ENCODE data around the gene ADGRL1. TPM values are rescaled to one million over a fixed set of nuclear protein-coding genes. Genes with fewer than 3 reads are reported as not detected.
A peak's percentile ranks its signal among the peaks of the same experiment; 100 is the strongest.

The ADGRL1 gene
- total and polyA plus RNA-seq, 9 of the 15 experiments (the other 6 are each of a cell fraction or from before 2014, with no cell fraction given) = 0.14 to 37.0 (median 8.6) TPM

GRCh38 chr19:14249012-14249754 lies 43.2 kb upstream of the ADGRL1 start (continued):
- TF ChIP-seq ZNF740 (CRISPR knock-in tag; IDR thresholded peaks at IDR 0.05) (peak; percentile 83), ZNF740 (tag; IDR thresholded peaks at IDR 0.05) (peak in 1 of 2 experiments; percentile 54; a peak in 1 of 4 replicates)

- Histone ChIP-seq H3K9ac (ENCODE audit: insufficient read depth in 1 of 2, low read depth in 2 of 2, low read length in 2 of 2) (no peak overlapping the region; a peak in 1 of 4 replicates), H3K4me3 (peak overlapping the region; percentile 14; the same call in 1 of the 2 replicates), H3K27ac (ENCODE audit: extremely low read depth, low read depth, low read length) (peak overlapping the region; percentile 46; the same call in 1 of the 3 replicates), H2AFZ (ENCODE audit: low read depth, low read length) (peak overlapping the region; percentile 77; the same call in 1 of the 2 replicates), H3K9me3 (replicated peaks; ENCODE audit: control insufficient read depth, insufficient read depth, low read depth, low read length) (no peaks in the 10 kb centered on the region), H3K27me3 (ENCODE audit: control insufficient read depth in 2 of 2, insufficient read depth in 2 of 2, low read length in 2 of 2) (peaks cover 0 to 2% of the 10 kb centered on the region in 2 experiments; a peak in 2 of 5 replicates), H3K4me2 (ENCODE audit: insufficient read depth, low read length) (peak overlapping the region; percentile 29; the same call in 1 of the 2 replicates), H3K4me1 (replicated peaks in 1 of 2; ENCODE audit: control insufficient read depth in 2 of 2, insufficient read depth in 2 of 2, low read length in 2 of 2) (peaks cover 0 to 18% of the 10 kb centered on the region in 2 experiments; a peak in 2 of 5 replicates), H3K79me2 (ENCODE audit: control insufficient read depth, insufficient read depth, low read length) (no peaks in the 10 kb centered on the region), H3K36me3 (ENCODE audit: control insufficient read depth, insufficient read depth, low read length) (no peaks in the 10 kb centered on the region), H4K20me1 (replicated peaks; ENCODE audit: control insufficient read depth, insufficient read depth, low read length) (no peaks in the 10 kb centered on the region; the same call in 1 of the 2 replicates), H3K9me1 (ENCODE audit: control insufficient read depth, insufficient read depth, low read length) (no peaks in the 10 kb centered on the region)
- peak in 2 of 4 experiments; percentile 26 to 32 for DNase-seq (ENCODE audit: extremely low read depth in 1 of 4, low spot score in 3 of 4)
- BruUV-seq (replicated peaks) = no TSS peak
- in situ Hi-C loops (cut with MboI) = no loop called here
- CTCF ChIA-PET (ENCODE audit: low intra/inter-chr PET ratio) = no interaction called here
- POLR2A ChIA-PET = no interaction called here
- peak; percentile 66 for ATAC-seq
- intact Hi-C loops (cut with micrococcal nuclease) = no loop called here
- no peak for FAIRE-seq
- WGBS (ENCODE audit: insufficient coverage, low coverage, missing lambda C conversion rate) = 0% methylated on average over 6 of the region's 20 CpGs
- TF ChIP-seq ZFX (CRISPR knock-in tag; IDR thresholded peaks at IDR 0.05) (peak; percentile 52), SMARCB1 (IDR thresholded peaks at IDR 0.05; ENCODE audit: insufficient read length, low read depth) (no peak), PHF8 (IDR thresholded peaks at IDR 0.05; ENCODE audit: borderline replicate concordance, low read length) (peak; percentile 33; the same call in 1 of the 2 replicates), ZNF398 (CRISPR knock-in tag; IDR thresholded peaks at IDR 0.05) (no peak), CCAR2 (IDR thresholded peaks at IDR 0.05; ENCODE audit: low read depth, low read length) (no peak), VEZF1 (CRISPR knock-in tag; IDR thresholded peaks at IDR 0.05) (peak; percentile 49; the same call in 1 of the 2 replicates), TCF3 (CRISPR knock-in tag; IDR thresholded peaks at IDR 0.05) (no peak), ZZZ3 (IDR thresholded peaks at IDR 0.05) (no peak), STAT5A (IDR thresholded peaks at IDR 0.05; ENCODE audit: borderline replicate concordance, low read length) (no peak), GMEB1 (CRISPR knock-in tag; IDR thresholded peaks at IDR 0.05) (no peak)
These were observed 42.6 kb upstream of the ADGRL1 start for GRCh38 chr19:14248578-14249011.
